Colonic mucosa (tissue), 4 donors: Measurements from ENCODE around the gene FXYD7. TPM values are rescaled to one million over a fixed set of nuclear protein-coding genes. Genes with fewer than 3 reads are reported as not detected.

Experiments
- DNase-seq: peaks from one replicate; pipeline ENCODE4 v3.0.0-alpha.2; 2020
- H3K27ac ChIP-seq: fragments of 200-600 bp; one replicate; pipeline ENCODE4 v1.8.0; 2021
- H3K27me3 ChIP-seq: fragments of 200-600 bp; one replicate; pipeline ENCODE4 v1.8.0; 2021
- H3K36me3 ChIP-seq: fragments of 200-600 bp; one replicate; pipeline ENCODE4 v1.8.0; 2021
- H3K4me1 ChIP-seq: fragments of 200-600 bp; one replicate; pipeline ENCODE4 v1.8.0; 2021; ENCODE audit warnings: mild to moderate bottlenecking
- H3K4me3 ChIP-seq: fragments of 200-600 bp; one replicate; pipeline ENCODE4 v1.8.0; 2021
- H3K9ac ChIP-seq, 2 donors: one replicate each; pipeline ENCODE4 v1.7.0; 2013; ENCODE audit warnings: control low read depth in 2 of 2, low read depth in 2 of 2, low read length in 2 of 2
- H3K9me3 ChIP-seq: fragments of 200-600 bp; one replicate; pipeline ENCODE4 v1.8.0; 2021
- intact Hi-C: fragments of 100-400 bp; cut with DNase I; formaldehyde crosslinking; loops from one replicate; pipeline ENCODE4 v1.14.1; 2022
- total RNA-seq, 2 donors: library from RNA; stranded (reverse); fragmentation: NEBNext Ultra II Directional in 1 of 2; extraction: Animal tissue kit (Norgen Biotek cat#: 25700) in 1 of 2; gene quantifications; one replicate each; pipeline ENCODE4 v1.2.1, GENCODE V29; 2021
- TF ChIP-seq, protein P1 (sequence below): fragments of 200-600 bp; IDR thresholded peaks from one replicate; pipeline ENCODE4 v1.8.0; 2022; ENCODE audit warnings: antibody characterized with exemption, mild to moderate bottlenecking
- donor health status: healthy.
- donor health status: DM: no; HTN: no; CAD: no.
- donor health status: DM: no; HTN: no; CAD: no.

Gene FXYD7
- under 1 TPM; 0.47 to 0.61 TPM for total RNA-seq

DNA sequence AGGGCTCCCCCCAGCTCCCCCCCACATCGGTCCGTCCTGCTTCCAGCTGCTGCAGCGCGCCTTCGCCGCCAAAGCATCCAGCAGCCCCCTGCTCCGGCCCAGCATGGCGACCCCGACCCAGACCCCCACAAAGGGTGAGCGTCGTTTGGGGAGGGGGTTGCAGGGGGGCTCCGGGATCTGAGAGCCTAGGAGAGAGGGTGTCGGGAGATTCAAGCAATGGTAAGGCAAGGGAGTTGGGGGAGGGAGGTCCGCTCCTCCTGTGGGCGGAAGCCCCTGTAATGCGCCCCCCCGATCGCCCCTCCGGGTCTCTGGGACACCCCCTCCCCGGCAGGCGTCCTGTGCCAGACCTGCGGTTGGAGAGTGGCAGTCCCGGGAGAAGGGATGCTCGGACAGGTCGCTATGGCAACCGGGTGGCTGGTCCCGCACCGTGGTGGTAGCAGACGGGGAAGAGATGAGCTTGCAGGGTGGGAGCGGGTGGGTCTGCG lies at the start of gene FXYD7:
Gene FXYD7, plus strand, starts transcription at position 25 of the 485 bp plus-strand sequence. Its CDS starts 79 bp downstream, at position 104.
- Histone ChIP-seq H3K36me3 (no peaks in the 10 kb centered on the region), H3K27ac (no peak within 1 kb of the TSS), H3K4me1 (peaks cover 5% of the 10 kb centered on the region), H3K27me3 (peaks cover 7% of the 10 kb centered on the region), H3K4me3 (no peak within 1 kb of the TSS), H3K9me3 (no peaks in the 10 kb centered on the region), H3K9ac (peak within 1 kb of the TSS in 1 of 2 donors; percentile 50)
- no peak for DNase-seq
- TF ChIP-seq, protein P1, sequence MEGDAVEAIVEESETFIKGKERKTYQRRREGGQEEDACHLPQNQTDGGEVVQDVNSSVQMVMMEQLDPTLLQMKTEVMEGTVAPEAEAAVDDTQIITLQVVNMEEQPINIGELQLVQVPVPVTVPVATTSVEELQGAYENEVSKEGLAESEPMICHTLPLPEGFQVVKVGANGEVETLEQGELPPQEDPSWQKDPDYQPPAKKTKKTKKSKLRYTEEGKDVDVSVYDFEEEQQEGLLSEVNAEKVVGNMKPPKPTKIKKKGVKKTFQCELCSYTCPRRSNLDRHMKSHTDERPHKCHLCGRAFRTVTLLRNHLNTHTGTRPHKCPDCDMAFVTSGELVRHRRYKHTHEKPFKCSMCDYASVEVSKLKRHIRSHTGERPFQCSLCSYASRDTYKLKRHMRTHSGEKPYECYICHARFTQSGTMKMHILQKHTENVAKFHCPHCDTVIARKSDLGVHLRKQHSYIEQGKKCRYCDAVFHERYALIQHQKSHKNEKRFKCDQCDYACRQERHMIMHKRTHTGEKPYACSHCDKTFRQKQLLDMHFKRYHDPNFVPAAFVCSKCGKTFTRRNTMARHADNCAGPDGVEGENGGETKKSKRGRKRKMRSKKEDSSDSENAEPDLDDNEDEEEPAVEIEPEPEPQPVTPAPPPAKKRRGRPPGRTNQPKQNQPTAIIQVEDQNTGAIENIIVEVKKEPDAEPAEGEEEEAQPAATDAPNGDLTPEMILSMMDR, result peak; percentile 1
- intact Hi-C loops, result loop anchor here (10.0 kb wide), 1 partner anchor 122 kb away; the partner anchor contains the start of gene USF2

GRCh38 chr19:35093430-35093829 lies 49.6 kb upstream of the FXYD7 start:
- no peaks in the 10 kb centered on the region for H3K36me3 ChIP-seq
- intact Hi-C loops, result no loop called here
- no peaks in the 10 kb centered on the region for H3K9me3 ChIP-seq
- H3K9ac ChIP-seq, result no peak overlapping the region
- no peak overlapping the region for H3K4me3 ChIP-seq
- H3K4me1 ChIP-seq, result no peaks in the 10 kb centered on the region
- H3K27ac ChIP-seq, result no peak overlapping the region
- H3K27me3 ChIP-seq, result no peaks in the 10 kb centered on the region
- DNase-seq, result no peak
- TF ChIP-seq, protein P1, result no peak

GRCh38 chr19:35093941-35094647 lies 49.0 kb upstream of the FXYD7 start:
- Histone ChIP-seq H3K9me3 (no peaks in the 10 kb centered on the region), H3K4me3 (no peak overlapping the region), H3K36me3 (no peaks in the 10 kb centered on the region), H3K27me3 (no peaks in the 10 kb centered on the region), H3K4me1 (no peaks in the 10 kb centered on the region), H3K9ac (no peak overlapping the region), H3K27ac (no peak overlapping the region)
- DNase-seq, result no peak
- intact Hi-C loops, result no loop called here
- TF ChIP-seq, protein P1, result no peak

- TF ChIP-seq, protein P1, result no peak
- H3K9me3 ChIP-seq, result no peaks in the 10 kb centered on the region
- H3K9ac ChIP-seq, result no peak overlapping the region
- H3K36me3 ChIP-seq, result no peaks in the 10 kb centered on the region
- H3K27ac ChIP-seq, result no peak overlapping the region
- H3K27me3 ChIP-seq, result no peaks in the 10 kb centered on the region
- H3K4me3 ChIP-seq, result no peak overlapping the region
- DNase-seq, result no peak
- intact Hi-C loops, result no loop called here
- no peaks in the 10 kb centered on the region for H3K4me1 ChIP-seq
These were observed 48.4 kb upstream of the FXYD7 start for GRCh38 chr19:35094656-35095055.

DNA sequence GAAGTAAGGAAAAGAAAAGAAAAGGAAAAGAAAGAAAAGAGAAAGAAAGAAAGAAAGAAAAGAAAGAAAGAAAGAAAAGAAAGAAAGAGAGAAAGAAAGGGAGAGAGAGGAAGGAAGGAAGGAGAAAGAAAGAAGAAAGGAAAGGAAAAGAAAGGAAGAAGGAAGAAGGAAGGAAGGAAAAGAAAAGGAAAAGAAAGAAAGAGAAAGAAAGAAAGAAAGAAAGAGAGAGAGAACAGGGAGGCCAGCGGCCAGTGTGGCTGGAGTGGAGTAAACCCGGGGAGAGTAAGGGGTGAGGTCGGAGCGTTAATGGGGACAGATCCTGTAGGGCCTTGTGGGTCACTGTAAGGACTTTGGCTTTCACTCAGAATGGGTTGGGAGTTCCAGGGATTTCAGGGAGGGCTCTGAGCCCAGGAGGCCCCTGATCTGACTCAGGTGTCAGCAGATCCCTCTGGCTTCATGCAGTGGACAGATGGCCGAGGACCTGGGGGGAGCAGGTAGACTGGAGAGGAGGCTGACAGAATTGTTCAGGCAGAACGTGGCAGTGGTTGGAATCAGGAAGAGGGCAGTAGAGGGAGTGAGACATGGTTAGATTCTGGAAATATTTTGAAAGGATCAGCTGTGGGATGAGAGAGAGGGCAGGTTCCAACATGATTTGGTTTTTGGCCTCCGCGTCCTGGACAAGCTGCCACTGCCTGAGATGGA lies 47.2 kb upstream of the FXYD7 start:
- H3K9ac ChIP-seq, result no peak overlapping the region
- no peak for DNase-seq
- H3K36me3 ChIP-seq, result no peaks in the 10 kb centered on the region
- intact Hi-C loops, result no loop called here
- H3K4me1 ChIP-seq, result no peaks in the 10 kb centered on the region
- no peaks in the 10 kb centered on the region for H3K27me3 ChIP-seq
- TF ChIP-seq, protein P1, result no peak
- no peaks in the 10 kb centered on the region for H3K9me3 ChIP-seq
- no peak overlapping the region for H3K4me3 ChIP-seq
- H3K27ac ChIP-seq, result no peak overlapping the region
